Gastrocnemius medialis (tissue), 4 donors: ENCODE results near the gene WDR4.

Experiments used
- CTCF ChIP-seq, 5 experiments: fragments of 450-650 bp in 3 of 5; fragments of 200-600 bp in 2 of 5; sonication (generic) in 2 of 5; IDR thresholded peaks in 4 of 5; conservative IDR thresholded peaks in 1 of 5; 1 replicate in 4 of 5; 2 replicates in 1 of 5; pipeline ENCODE4 v1.5.1; 2016 to 2019; ENCODE audit warnings: antibody characterized with exemption in 5 of 5, mild to moderate bottlenecking in 3 of 5, moderate library complexity in 3 of 5
- POLR2A ChIP-seq, 2 donors: fragments of 450-650 bp; IDR thresholded peaks; one replicate each; pipeline ENCODE4 v1.6.1; 2017; ENCODE audit warnings: antibody characterized with exemption in 2 of 2, mild to moderate bottlenecking in 2 of 2, moderate library complexity in 2 of 2

DNA sequence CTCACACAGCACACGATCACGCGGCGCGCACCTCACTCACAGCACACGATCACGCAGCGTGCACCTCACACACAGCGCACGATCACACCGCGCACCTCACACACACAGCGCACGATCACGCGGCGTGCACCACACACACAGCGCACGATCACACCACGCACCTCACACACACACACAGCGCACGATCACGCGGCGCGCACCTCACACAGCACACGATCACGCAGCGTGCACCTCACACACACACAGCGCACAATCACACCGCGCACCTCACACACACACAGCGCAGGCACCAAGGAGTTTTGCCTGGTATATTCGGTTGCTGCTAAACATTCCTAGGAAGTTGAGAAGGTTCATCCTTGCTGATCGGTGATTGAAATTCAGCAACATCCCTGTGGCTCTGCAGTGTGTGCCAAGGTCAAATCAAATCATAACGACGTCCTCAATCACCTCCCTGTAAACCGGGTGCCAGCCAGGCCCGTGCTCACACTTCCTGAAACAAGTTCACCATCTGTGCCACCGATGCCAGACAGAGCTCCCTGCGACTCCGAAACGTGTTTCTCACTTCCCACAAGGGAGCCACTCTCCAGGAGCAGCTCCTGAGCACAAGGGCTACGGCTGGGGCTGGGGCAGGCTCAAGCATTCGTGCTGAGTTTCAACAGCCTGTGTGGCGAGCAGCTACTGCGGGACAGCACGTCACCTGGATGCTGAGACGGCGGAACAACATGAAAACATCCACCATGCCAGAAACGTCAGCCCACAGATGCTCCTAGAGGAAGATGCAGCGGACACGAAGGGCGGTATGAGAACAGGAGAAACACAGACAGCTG lies 30.2 kb downstream of the WDR4 start:
- no peak for TF ChIP-seq CTCF (IDR thresholded peaks at IDR 0.05 in 4 of 5, conservative IDR thresholded peaks at IDR 0.05 in 1 of 5)
- no peak for TF ChIP-seq POLR2A (IDR thresholded peaks at IDR 0.05)
